Measurements from ENCODE around the gene POMGNT2.
A peak's percentile ranks its signal among the peaks of the same experiment; 100 is the strongest.

The POMGNT2 gene

GRCh38 chr3:43104660-43105595 is 951 bp downstream of the POMGNT2 start:
- peak overlapping the region; percentile 40; the same call in 1 of the 2 replicates for H3K27ac ChIP-seq
- DNase-seq (ENCODE audit: low spot score): no peak
- TF ChIP-seq, protein P1, sequence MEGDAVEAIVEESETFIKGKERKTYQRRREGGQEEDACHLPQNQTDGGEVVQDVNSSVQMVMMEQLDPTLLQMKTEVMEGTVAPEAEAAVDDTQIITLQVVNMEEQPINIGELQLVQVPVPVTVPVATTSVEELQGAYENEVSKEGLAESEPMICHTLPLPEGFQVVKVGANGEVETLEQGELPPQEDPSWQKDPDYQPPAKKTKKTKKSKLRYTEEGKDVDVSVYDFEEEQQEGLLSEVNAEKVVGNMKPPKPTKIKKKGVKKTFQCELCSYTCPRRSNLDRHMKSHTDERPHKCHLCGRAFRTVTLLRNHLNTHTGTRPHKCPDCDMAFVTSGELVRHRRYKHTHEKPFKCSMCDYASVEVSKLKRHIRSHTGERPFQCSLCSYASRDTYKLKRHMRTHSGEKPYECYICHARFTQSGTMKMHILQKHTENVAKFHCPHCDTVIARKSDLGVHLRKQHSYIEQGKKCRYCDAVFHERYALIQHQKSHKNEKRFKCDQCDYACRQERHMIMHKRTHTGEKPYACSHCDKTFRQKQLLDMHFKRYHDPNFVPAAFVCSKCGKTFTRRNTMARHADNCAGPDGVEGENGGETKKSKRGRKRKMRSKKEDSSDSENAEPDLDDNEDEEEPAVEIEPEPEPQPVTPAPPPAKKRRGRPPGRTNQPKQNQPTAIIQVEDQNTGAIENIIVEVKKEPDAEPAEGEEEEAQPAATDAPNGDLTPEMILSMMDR (conservative IDR thresholded peaks at IDR 0.05; ENCODE audit: low read depth): no peak
- ChIA-PET CTCF (no interaction called here), POLR2A (ENCODE audit: low non-redundant PET) (no interaction called here)

- ChIA-PET POLR2A (ENCODE audit: low non-redundant PET) (no interaction called here), CTCF (no interaction called here)
- no peak overlapping the region for H3K27ac ChIP-seq
- TF ChIP-seq, protein P1 (conservative IDR thresholded peaks at IDR 0.05; ENCODE audit: low read depth): no peak
- no peak for DNase-seq (ENCODE audit: low spot score)
Observed at GRCh38 chr3:43104039-43104438, 1.8 kb downstream of the POMGNT2 start.

DNA sequence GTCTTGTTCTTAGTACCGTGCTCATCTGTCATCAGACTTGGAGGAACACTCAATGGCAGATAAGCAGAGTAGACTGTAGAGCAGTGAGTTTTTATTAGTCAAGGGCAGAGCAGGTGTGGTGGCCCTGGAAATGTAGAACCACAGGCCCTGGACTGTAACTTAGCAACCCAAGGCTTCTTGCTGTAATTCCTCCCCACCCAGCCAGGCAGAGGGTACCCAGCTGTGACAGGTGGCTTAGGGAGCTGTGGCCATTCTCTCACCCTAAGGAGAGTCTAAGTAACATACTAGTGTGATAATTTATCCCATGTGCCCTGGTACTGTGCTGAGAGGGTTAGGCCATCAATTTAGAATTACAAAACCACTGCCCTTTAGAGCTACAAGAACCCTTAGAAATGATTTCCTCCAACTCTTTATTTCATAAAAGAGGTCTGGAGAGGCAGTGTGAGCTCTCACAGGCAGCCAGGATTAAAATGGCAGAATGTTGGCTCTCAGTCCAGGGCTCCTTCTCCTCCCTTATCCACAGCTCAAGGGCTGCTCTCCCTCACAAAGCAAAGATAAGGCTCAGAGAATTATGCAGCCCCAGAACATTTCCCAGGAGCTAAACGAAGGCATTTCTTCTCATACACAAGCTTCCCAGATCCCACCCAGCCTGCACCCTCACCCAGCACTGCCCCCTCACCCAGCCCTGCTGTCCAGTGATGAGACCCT is 3.0 kb downstream of the POMGNT2 start:
- CTCF ChIA-PET: no interaction called here
- TF ChIP-seq, protein P1 (conservative IDR thresholded peaks at IDR 0.05; ENCODE audit: low read depth): no peak
- H3K27ac ChIP-seq: no peak overlapping the region
- no peak for DNase-seq (ENCODE audit: low spot score)
- POLR2A ChIA-PET (ENCODE audit: low non-redundant PET): no interaction called here

DNA sequence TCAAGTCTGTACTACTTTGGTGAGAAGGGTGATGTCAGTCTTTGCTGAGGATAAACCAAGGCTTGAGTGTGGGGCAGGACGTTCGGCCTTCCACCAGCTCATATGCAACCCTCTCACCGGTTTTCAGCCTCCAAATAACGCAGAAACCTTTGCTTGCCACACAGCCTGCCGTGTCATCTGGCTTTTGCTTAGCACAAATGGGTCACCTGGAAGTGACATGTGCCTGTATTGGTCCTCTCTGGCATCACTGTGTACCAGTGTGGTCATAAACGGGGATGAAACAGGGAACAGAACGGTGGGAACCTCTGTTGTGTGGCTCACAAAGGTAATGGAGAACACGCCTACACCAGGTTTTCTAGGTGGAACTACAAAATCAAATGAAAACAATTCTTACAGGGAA is 7.1 kb downstream of the POMGNT2 start:
- POLR2A ChIA-PET (ENCODE audit: low non-redundant PET): no interaction called here
- CTCF ChIA-PET: no interaction called here
- TF ChIP-seq, protein P1 (conservative IDR thresholded peaks at IDR 0.05; ENCODE audit: low read depth): no peak
- no peak for DNase-seq (ENCODE audit: low spot score)
- no peak overlapping the region for H3K27ac ChIP-seq

- no peak for DNase-seq (ENCODE audit: low spot score)
- CTCF ChIA-PET: no interaction called here
- POLR2A ChIA-PET (ENCODE audit: low non-redundant PET): no interaction called here
- TF ChIP-seq, protein P1 (conservative IDR thresholded peaks at IDR 0.05; ENCODE audit: low read depth): no peak
- no peak overlapping the region for H3K27ac ChIP-seq
Observed at GRCh38 chr3:43097400-43098080, 8.3 kb downstream of the POMGNT2 start.

DNA sequence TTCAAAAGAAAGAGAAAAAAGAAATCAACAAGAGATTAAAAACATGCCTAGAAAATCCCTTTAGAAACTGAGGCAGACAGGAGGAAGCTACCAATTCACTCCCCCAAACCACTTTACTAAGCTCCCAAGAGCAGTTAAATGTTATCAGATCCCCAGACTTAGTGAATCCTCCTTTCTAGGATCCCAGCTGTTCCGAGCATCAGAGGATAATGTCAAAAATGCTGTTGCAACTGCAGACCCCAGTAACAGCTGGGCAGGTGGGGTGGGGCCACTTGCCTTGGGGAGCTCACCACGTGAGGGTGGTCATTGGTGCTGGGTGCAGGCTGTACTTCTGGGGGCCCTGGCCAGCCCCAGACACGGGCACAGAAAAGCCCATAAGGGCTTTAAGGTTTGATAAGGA is 9.1 kb downstream of the POMGNT2 start:
- no peak for DNase-seq (ENCODE audit: low spot score)
- CTCF ChIA-PET: no interaction called here
- H3K27ac ChIP-seq: no peak overlapping the region
- TF ChIP-seq, protein P1 (conservative IDR thresholded peaks at IDR 0.05; ENCODE audit: low read depth): no peak
- POLR2A ChIA-PET (ENCODE audit: low non-redundant PET): no interaction called here

Data from RWPE1 (cell line).